Osteocyte (in vitro differentiated cells): ENCODE results near the gene IGF1. TPM values are rescaled to one million over a fixed set of nuclear protein-coding genes. Genes with fewer than 3 reads are reported as not detected.

Experiments used
- DNase-seq: peaks from one replicate; pipeline ENCODE4 v3.0.0; 2021; ENCODE audit warnings: mixed read lengths; ENCODE audit not compliant: unreplicated experiment; ENCODE audit errors: extremely low spot score
- H3K27ac Mint-ChIP-seq: one replicate; pipeline ENCODE4 v1.8.0; 2021; ENCODE audit warnings: mild to moderate bottlenecking, mixed read lengths; ENCODE audit not compliant: unreplicated experiment
- H3K27me3 Mint-ChIP-seq: one replicate; pipeline ENCODE4 v1.8.0; 2021; ENCODE audit warnings: mixed read lengths; ENCODE audit not compliant: unreplicated experiment
- H3K36me3 Mint-ChIP-seq: one replicate; pipeline ENCODE4 v1.8.0; 2021; ENCODE audit warnings: mixed read lengths; ENCODE audit not compliant: unreplicated experiment
- H3K4me1 Mint-ChIP-seq: one replicate; pipeline ENCODE4 v1.8.0; 2021; ENCODE audit warnings: mixed read lengths; ENCODE audit not compliant: unreplicated experiment
- H3K4me3 Mint-ChIP-seq: one replicate; pipeline ENCODE4 v1.8.0; 2021; ENCODE audit warnings: mild to moderate bottlenecking, moderate library complexity, mixed read lengths; ENCODE audit not compliant: unreplicated experiment
- H3K9me3 Mint-ChIP-seq: one replicate; pipeline ENCODE4 v1.8.0; 2021; ENCODE audit warnings: mixed read lengths; ENCODE audit not compliant: unreplicated experiment
- total RNA-seq: library from RNA; stranded (reverse); gene quantifications from 2 replicates; pipeline ENCODE4 v1.2.1, GENCODE V29; 2021
- TF ChIP-seq, protein P1 (sequence below): fragments of 200-600 bp; sonication (generic); IDR thresholded peaks from 2 replicates; pipeline ENCODE4 v1.5.0; 2021; ENCODE audit warnings: antibody characterized with exemption, mild to moderate bottlenecking, moderate library complexity

The IGF1 gene
- total RNA-seq, 1 donor from 2014 or later, result 0.40 TPM

DNA sequence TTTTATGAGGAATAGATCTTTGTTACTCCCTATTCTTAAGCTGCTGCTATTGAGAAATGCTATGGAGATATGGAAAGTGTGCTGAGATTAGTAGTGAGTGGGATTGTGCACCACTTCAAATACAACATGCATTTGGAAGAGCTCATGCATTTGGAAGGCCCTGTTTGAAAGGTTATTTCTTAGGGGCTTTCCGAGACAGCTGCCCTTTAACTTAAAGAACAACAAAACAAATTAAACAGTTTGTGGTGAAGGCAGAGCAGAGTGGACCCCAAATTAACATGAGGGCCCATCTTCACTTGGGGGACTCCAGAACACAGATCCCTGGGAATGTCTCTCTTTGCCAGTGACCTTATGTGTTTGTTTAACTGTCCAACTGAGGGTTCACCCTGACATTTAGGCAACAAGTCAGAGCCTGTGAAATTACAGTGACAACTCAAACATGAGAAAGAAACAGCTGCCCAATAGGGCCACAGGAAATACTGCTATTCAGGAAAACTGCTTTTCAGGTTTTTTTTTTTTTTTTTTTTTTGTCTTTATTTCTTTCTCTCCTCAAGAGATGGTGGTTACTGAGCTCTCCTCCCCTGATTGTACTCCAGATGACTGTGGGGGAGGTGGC, 41.4 kb upstream of the IGF1 start:
- Mint-ChIP-seq H3K36me3 (no peaks in the 10 kb centered on the region), H3K4me1 (no peaks in the 10 kb centered on the region), H3K9me3 (no peaks in the 10 kb centered on the region), H3K27me3 (peaks cover 2% of the 10 kb centered on the region), H3K4me3 (no peak overlapping the region), H3K27ac (no peak overlapping the region)
- TF ChIP-seq, protein P1, sequence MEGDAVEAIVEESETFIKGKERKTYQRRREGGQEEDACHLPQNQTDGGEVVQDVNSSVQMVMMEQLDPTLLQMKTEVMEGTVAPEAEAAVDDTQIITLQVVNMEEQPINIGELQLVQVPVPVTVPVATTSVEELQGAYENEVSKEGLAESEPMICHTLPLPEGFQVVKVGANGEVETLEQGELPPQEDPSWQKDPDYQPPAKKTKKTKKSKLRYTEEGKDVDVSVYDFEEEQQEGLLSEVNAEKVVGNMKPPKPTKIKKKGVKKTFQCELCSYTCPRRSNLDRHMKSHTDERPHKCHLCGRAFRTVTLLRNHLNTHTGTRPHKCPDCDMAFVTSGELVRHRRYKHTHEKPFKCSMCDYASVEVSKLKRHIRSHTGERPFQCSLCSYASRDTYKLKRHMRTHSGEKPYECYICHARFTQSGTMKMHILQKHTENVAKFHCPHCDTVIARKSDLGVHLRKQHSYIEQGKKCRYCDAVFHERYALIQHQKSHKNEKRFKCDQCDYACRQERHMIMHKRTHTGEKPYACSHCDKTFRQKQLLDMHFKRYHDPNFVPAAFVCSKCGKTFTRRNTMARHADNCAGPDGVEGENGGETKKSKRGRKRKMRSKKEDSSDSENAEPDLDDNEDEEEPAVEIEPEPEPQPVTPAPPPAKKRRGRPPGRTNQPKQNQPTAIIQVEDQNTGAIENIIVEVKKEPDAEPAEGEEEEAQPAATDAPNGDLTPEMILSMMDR, result no peak
- no peak for DNase-seq

DNA sequence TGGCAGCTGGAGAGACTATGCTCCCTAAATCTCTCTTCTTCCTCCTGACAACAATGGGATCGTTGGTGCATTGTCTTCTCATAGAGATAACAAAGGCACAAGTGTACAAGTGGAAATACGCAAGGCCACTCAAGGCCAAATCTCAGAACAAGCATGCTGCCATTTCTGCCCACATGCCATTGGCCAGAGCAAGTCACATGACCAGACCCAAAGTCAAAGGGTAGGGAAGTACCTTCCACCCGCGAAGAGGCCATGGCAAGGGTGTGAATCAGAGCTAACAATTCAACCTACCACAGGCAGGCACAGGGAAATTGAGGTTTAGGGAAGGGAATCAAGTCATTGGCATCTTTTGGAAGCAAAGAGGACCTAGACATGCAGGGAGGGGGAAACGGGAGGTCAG, 38.5 kb upstream of the IGF1 start:
- no peak overlapping the region for H3K4me3 Mint-ChIP-seq
- no peaks in the 10 kb centered on the region for H3K4me1 Mint-ChIP-seq
- TF ChIP-seq, protein P1, result no peak
- no peaks in the 10 kb centered on the region for H3K9me3 Mint-ChIP-seq
- no peaks in the 10 kb centered on the region for H3K27me3 Mint-ChIP-seq
- no peak for DNase-seq
- H3K36me3 Mint-ChIP-seq, result no peaks in the 10 kb centered on the region
- H3K27ac Mint-ChIP-seq, result no peak overlapping the region

DNA sequence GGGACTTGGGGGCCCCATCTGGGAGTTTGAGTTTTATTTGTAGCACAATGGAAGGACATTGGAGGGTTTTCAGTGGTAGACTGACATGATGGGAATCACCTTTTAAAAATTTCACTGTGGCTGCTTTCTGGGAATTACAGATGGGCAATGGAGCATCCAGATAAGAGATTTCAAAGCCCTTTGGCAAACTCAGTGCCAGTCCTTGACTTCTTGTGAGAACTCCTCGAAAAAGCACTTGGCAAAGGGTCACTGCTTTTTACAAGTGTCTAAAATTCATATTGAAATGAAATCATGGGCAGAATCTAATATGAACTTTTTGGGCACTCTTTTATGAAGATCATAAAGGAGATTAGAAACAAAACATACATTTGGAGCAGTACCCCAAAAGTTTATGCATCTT, 34.3 kb upstream of the IGF1 start:
- DNase-seq, result no peak
- H3K36me3 Mint-ChIP-seq, result no peaks in the 10 kb centered on the region
- H3K27ac Mint-ChIP-seq, result no peak overlapping the region
- TF ChIP-seq, protein P1, result no peak
- H3K4me1 Mint-ChIP-seq, result no peaks in the 10 kb centered on the region
- no peaks in the 10 kb centered on the region for H3K9me3 Mint-ChIP-seq
- H3K4me3 Mint-ChIP-seq, result no peak overlapping the region
- H3K27me3 Mint-ChIP-seq, result no peaks in the 10 kb centered on the region

DNA sequence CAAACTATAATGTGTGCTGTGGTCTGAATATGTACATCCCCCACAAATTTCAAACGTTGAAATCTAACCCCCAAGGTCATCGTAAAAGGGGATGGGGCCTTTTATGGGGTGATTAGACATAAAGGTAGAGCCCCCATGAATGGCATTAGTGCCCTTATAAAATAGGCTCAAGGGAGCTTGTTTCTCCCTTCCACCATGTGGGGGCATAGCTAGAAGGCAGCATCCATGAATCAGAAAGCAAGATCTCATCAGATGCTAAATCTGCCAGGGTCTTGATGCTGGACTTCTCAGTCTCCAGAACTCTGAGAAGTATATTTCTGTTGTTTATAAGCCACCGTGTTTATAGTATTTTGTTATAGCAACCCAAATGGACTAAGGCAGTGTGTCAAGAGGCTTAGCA, 33.4 kb upstream of the IGF1 start:
- Mint-ChIP-seq H3K4me3 (no peak overlapping the region), H3K27me3 (no peaks in the 10 kb centered on the region), H3K36me3 (no peaks in the 10 kb centered on the region), H3K9me3 (no peaks in the 10 kb centered on the region), H3K4me1 (no peaks in the 10 kb centered on the region), H3K27ac (no peak overlapping the region)
- TF ChIP-seq, protein P1, result peak; percentile 23
- no peak for DNase-seq

DNA sequence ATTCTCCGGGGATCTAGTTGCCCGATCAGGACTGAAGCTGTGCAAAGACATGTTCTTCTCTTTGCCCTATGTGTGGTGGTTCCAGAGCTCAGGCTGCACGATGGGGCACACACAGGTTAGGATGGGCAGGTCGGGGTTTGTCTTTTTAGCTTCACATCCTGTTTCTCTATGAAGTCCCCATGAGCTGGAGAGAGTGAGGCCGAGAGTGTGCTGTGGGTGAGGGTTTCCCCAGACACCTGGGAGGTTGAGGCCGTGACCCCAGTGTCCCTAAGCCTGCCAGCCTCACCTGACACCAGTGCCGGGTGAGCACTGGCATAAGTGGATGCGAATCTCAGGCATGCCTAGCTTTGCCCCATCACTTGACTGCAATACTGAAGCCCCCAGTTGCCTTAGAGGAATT, 32.9 kb upstream of the IGF1 start:
- Mint-ChIP-seq H3K36me3 (no peaks in the 10 kb centered on the region), H3K27ac (no peak overlapping the region), H3K4me1 (no peaks in the 10 kb centered on the region), H3K27me3 (no peaks in the 10 kb centered on the region), H3K4me3 (no peak overlapping the region), H3K9me3 (no peaks in the 10 kb centered on the region)
- DNase-seq, result no peak
- TF ChIP-seq, protein P1, result no peak
